ENCODE results near the gene PNPLA1.

- no peak for TF ChIP-seq CTCF (IDR thresholded peaks at IDR 0.05; ENCODE audit: low read length)
- TF ChIP-seq EZH2 (optimal IDR thresholded peaks at IDR 0.05; ENCODE audit: low read depth, low read length), result no peak
- TF ChIP-seq EZH2phosphoT487 (IDR thresholded peaks at IDR 0.05; ENCODE audit: low read length), result no peak
These were observed 65.1 kb downstream of the PNPLA1 start for GRCh38 chr6:36334832-36335459.
